BE2C (cell line): ENCODE data around the gene C2orf78.

Source experiments
- DNase-seq: peaks from one replicate; pipeline ENCODE4 v3.0.0-alpha.2; 2020
- H3K27me3 ChIP-seq: fragments of 250-450 bp; sonication (Bioruptor Pico); 2 replicates; pipeline ENCODE4 v1.5.1; 2020; ENCODE audit warnings: mild to moderate bottlenecking
- H3K36me3 ChIP-seq: fragments of 250-450 bp; sonication (Bioruptor Pico); 2 replicates; pipeline ENCODE4 v1.5.1; 2020; ENCODE audit warnings: mild to moderate bottlenecking
- H3K4me1 ChIP-seq: fragments of 250-450 bp; sonication (Bioruptor Pico); 2 replicates; pipeline ENCODE4 v1.5.1; 2020
- H3K4me3 ChIP-seq: 2 replicates; pipeline ENCODE4 v1.5.1; 2011; ENCODE audit warnings: low read depth, low read length
- H3K9me3 ChIP-seq: fragments of 250-450 bp; sonication (Bioruptor Pico); 2 replicates; pipeline ENCODE4 v1.5.1; 2020
- TF ChIP-seq, protein P1 (sequence below): IDR thresholded peaks from 2 replicates; pipeline ENCODE4 v1.5.1; 2012; ENCODE audit warnings: mild to moderate bottlenecking, low read depth, low read length

The C2orf78 gene

DNA sequence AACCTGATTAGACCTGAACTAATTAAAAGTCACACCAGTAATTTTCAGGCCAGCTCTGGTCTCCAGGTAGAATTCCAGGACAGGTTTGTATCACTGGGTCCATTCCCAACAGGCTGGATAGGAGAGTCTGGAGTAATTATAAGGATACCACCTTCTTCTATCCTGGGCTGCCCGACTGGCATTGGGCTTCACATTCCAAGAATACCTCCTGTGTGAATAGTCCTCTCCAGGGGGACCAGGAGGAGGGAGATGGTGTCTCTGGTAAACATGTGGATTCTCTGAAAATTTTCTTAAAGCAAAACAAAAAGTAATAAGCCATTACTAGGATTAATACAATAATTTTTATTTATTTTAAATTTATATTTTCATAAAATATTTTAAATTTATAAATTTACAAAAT, 21.4 kb upstream of the C2orf78 start:
- no peaks in the 10 kb centered on the region; the same call in 1 of the 2 replicates for H3K36me3 ChIP-seq

DNA sequence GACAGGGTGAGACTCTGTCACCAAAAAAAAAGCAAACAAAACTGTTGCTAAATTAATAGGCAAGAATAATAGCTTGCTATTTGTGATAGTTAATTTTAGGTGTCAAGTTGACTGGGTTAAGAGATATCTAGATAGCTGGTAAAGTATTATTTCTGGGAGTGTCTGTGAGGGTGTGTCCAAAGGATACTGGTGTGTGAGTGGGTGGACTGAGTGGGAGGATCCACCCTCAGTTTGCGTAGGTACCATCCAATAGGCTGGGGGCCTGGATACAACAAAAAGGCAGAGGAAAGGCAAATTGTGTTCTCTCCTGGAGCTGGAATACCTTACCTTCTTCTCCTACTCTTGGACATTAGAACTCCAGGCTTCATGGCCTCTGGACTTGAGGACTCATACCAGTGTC, 19.0 kb upstream of the C2orf78 start:
- TF ChIP-seq, protein P1, sequence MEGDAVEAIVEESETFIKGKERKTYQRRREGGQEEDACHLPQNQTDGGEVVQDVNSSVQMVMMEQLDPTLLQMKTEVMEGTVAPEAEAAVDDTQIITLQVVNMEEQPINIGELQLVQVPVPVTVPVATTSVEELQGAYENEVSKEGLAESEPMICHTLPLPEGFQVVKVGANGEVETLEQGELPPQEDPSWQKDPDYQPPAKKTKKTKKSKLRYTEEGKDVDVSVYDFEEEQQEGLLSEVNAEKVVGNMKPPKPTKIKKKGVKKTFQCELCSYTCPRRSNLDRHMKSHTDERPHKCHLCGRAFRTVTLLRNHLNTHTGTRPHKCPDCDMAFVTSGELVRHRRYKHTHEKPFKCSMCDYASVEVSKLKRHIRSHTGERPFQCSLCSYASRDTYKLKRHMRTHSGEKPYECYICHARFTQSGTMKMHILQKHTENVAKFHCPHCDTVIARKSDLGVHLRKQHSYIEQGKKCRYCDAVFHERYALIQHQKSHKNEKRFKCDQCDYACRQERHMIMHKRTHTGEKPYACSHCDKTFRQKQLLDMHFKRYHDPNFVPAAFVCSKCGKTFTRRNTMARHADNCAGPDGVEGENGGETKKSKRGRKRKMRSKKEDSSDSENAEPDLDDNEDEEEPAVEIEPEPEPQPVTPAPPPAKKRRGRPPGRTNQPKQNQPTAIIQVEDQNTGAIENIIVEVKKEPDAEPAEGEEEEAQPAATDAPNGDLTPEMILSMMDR, result no peak
- no peak for DNase-seq
- Histone ChIP-seq H3K36me3 (no peaks in the 10 kb centered on the region; the same call in 1 of the 2 replicates), H3K27me3 (no peaks in the 10 kb centered on the region), H3K4me3 (no peak overlapping the region), H3K4me1 (no peaks in the 10 kb centered on the region), H3K9me3 (no peaks in the 10 kb centered on the region)

More for the DNA sequence above, 21.4 kb upstream of the C2orf78 start:
- no peaks in the 10 kb centered on the region for H3K9me3 ChIP-seq
- TF ChIP-seq, protein P1, result no peak
- no peak for DNase-seq
- no peak overlapping the region for H3K4me3 ChIP-seq
- H3K4me1 ChIP-seq, result no peaks in the 10 kb centered on the region
- no peaks in the 10 kb centered on the region for H3K27me3 ChIP-seq

DNA sequence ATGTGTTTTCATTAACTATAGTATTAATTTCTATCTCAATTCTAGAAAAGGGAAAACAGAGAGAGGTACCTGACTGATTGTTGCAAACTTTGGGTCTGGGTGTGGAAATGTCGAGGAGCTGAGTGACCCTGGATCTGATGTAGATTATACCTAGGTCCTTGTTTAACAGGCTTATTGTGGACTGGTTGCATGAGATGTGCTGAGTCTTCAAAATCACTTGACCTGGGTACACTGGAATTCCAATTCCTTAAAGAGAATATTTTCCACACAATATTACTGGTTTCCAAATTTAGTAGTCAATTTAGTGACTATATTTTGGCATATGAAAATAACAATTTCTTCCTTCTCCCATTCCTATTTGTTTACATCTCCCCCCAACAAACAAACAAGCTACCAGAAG, 17.6 kb upstream of the C2orf78 start:
- no peak overlapping the region for H3K4me3 ChIP-seq
- TF ChIP-seq, protein P1, result no peak
- H3K4me1 ChIP-seq, result no peaks in the 10 kb centered on the region
- H3K36me3 ChIP-seq, result no peaks in the 10 kb centered on the region; the same call in 1 of the 2 replicates
- DNase-seq, result no peak
- no peaks in the 10 kb centered on the region for H3K9me3 ChIP-seq
- H3K27me3 ChIP-seq, result no peaks in the 10 kb centered on the region

DNA sequence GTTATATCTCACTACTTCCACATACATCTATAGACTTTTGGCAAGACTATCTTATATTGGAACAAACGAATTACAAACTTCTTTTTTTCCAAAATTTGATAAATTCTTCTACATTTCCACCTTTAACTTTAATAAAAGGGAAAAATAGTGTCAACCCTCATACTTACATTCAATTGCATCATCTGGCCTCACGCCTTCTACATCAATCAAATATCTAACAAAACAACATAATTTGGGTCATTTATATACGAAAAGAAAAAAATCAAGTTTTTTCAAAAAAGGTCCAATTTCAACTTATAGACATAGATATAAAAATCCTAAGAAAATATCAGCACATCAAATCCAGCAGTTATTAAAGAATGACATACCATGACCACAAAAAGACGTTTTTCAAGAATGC, 17.0 kb upstream of the C2orf78 start:
- TF ChIP-seq, protein P1, result no peak
- no peak for DNase-seq
- Histone ChIP-seq H3K4me3 (no peak overlapping the region), H3K9me3 (no peaks in the 10 kb centered on the region), H3K36me3 (no peaks in the 10 kb centered on the region; the same call in 1 of the 2 replicates), H3K27me3 (no peaks in the 10 kb centered on the region), H3K4me1 (no peaks in the 10 kb centered on the region)

DNA sequence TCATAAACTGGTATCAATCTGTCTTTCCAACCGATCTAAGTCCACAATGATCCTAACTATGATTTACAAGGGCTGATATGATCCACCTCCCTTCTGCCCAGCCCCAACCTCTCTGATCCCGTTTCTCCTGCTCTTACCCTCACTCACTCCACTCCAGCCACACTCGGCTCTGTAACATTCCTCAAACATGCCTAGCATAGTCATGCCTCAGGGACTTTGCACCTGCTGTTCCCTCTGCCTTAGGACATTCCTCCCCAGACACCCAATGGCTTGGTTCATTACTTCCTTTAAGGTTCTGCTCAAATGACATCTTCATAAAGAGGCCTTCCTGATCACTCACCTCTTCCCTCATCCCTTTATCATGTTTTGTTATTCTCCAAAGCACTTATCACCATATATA, 13.3 kb upstream of the C2orf78 start:
- Histone ChIP-seq H3K27me3 (no peaks in the 10 kb centered on the region), H3K9me3 (no peaks in the 10 kb centered on the region), H3K4me1 (no peaks in the 10 kb centered on the region), H3K36me3 (peaks cover 5% of the 10 kb centered on the region; the same call in 1 of the 2 replicates), H3K4me3 (no peak overlapping the region)
- no peak for DNase-seq
- TF ChIP-seq, protein P1, result no peak

DNA sequence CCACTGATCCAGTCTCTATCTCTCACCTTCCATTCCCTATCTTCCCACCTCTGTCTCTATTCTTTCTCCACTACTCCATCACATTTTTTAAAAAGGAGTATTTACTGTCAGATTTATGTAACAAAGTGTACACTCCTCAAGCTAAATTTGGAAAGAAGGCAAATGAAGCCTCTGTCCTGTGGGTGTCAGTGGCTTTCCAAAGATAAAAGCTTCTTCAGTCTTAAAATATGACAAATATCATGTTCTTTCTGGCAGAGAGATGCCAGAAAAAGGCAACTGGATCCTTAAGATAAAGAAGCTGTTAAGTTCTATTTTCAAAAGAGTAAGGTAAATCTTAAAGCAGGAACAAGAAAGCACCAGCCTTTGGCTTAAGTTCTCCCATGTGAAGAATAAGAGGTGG, 11.2 kb upstream of the C2orf78 start:
- Histone ChIP-seq H3K4me3 (no peak overlapping the region), H3K36me3 (peaks cover 5% of the 10 kb centered on the region; the same call in 1 of the 2 replicates), H3K9me3 (no peaks in the 10 kb centered on the region), H3K27me3 (no peaks in the 10 kb centered on the region), H3K4me1 (no peaks in the 10 kb centered on the region)
- TF ChIP-seq, protein P1, result no peak
- no peak for DNase-seq
